AG09319 (cell line): ENCODE results near the gene SLC25A45.

Experiments used
- DNase-seq: peaks from one replicate; pipeline ENCODE4 v3.0.0-alpha.2; 2010; ENCODE audit warnings: low read depth; ENCODE audit errors: extremely low read depth
- TF ChIP-seq, protein P1 (sequence below): IDR thresholded peaks from 2 replicates; pipeline ENCODE4 v1.5.1; 2011; ENCODE audit warnings: low read depth, mild to moderate bottlenecking, inconsistent platforms, low read length, moderate library complexity

The SLC25A45 gene

GRCh38 chr11:65380460-65381119 is 1.9 kb downstream of the SLC25A45 start:
- TF ChIP-seq, protein P1, sequence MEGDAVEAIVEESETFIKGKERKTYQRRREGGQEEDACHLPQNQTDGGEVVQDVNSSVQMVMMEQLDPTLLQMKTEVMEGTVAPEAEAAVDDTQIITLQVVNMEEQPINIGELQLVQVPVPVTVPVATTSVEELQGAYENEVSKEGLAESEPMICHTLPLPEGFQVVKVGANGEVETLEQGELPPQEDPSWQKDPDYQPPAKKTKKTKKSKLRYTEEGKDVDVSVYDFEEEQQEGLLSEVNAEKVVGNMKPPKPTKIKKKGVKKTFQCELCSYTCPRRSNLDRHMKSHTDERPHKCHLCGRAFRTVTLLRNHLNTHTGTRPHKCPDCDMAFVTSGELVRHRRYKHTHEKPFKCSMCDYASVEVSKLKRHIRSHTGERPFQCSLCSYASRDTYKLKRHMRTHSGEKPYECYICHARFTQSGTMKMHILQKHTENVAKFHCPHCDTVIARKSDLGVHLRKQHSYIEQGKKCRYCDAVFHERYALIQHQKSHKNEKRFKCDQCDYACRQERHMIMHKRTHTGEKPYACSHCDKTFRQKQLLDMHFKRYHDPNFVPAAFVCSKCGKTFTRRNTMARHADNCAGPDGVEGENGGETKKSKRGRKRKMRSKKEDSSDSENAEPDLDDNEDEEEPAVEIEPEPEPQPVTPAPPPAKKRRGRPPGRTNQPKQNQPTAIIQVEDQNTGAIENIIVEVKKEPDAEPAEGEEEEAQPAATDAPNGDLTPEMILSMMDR, result no peak
- no peak for DNase-seq

DNA sequence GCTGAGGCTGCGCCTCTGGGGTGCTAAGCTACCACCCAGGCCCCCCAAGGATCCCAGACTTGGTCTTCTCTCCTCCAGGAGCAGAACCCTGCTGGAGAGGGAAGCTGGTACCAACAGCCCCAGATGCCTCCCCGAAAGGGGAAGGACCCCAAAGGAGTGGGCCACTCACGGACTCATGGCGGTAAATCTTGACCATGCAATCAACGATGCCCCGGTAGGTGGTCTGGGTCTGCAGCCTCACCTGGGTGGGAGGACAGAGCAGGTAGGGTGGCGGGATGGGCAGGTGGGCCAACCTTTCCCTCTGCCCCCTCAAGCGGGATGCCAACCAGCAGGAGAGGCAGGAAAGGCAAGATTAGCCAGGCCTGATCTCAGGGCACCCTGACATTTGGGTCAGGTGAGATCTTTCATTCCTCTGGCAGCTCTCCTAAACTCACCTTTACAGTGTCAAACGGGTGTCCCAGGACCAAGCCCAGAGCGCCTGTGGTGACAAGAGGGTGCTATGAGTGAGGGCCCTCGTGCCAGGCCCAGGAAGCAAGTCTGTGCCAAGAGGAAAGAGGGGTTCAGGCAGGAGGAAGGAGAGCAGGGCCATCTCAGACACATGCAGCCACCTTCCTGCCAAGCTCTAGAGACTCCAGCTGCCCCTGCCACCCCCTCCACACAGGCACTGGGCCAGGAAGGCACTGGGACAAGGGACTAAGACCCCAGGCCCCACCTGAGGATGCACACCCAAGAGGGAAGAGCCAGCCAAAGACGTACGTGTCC is 2.6 kb downstream of the SLC25A45 start:
- TF ChIP-seq, protein P1, result no peak
- no peak for DNase-seq

DNA sequence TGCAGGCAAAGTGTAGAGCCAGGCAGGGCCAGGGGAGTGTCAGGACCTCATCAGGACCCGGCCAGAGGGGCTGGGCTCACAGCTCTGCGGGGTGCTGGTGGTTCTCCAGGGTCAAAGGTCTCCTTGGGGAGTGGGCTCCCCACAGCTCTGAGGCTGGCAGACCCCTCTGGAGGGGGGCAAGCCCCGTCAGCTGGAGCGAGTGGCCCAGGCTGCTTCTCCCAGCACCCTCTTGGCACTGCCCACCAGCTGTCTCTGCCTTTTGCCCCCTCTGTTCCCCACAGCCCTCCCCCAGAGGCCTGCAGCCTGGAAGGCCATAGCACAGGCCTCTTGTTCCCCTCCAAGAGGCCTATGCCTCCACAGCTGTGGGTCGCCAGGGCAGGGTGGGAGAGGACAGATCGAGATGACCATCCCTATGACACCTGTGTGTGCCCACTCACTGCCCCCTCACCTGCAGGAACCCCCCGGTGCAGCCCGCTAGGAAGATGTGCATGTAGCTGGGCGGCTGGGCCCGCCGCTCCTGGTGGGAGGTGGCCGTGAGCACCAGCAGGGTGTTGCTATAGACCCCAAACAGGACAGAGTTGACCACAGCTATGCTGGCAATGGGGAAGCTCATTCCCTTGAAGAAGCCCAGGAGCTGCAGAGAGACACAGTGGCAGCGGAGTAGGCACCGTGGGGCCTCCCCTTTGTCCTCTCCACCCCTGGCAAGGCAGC is 3.4 kb downstream of the SLC25A45 start:
- TF ChIP-seq, protein P1, result no peak
- no peak for DNase-seq

- no peak for DNase-seq
- TF ChIP-seq, protein P1, result no peak
Measured at GRCh38 chr11:65378208-65378927, 4.1 kb downstream of the SLC25A45 start.

DNA sequence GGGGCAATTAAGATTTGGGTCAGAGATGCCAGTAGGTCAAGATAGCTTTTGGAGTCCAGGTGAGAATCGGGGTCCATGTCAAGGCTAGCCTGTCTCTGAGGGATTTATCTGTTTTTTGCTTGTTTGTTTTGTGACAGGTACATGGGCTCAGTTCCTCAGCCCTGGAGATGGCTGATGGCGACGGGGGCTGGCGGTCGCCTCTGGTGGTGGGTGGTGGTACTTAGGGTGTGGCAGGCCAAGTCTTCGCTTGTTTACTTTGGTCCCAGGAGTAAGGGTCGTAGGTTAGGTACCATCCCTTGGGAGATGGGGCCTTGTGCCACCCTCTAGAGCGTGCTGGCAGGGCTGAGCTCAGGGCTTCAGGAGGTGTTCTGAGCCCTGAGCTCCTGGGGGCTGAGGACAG is 4.7 kb downstream of the SLC25A45 start:
- no peak for DNase-seq
- TF ChIP-seq, protein P1, result no peak

- DNase-seq, result no peak
Measured at GRCh38 chr11:65377036-65377435, 5.4 kb downstream of the SLC25A45 start.

More at GRCh38 chr11:65377036-65377435, 5.4 kb downstream of the SLC25A45 start:
- TF ChIP-seq, protein P1, result no peak
